ENCODE data around the gene NDUFS2.

GRCh38 chr1:161159913-161160243 is 42.3 kb upstream of the NDUFS2 start:
- TF ChIP-seq ZNF696 (CRISPR knock-in tag; conservative IDR thresholded peaks at IDR 0.05) (no peak), NR3C1 (CRISPR knock-in tag; IDR thresholded peaks at IDR 0.05) (no peak), POLR2A (conservative IDR thresholded peaks at IDR 0.05) (no peak), SIN3A (IDR thresholded peaks at IDR 0.05; ENCODE audit: borderline replicate concordance in 2 of 2, control insufficient read depth in 1 of 2, low read depth in 2 of 2, low read length in 2 of 2) (no peak), BRF1 (IDR thresholded peaks at IDR 0.05; ENCODE audit: borderline replicate concordance, extremely low read depth, insufficient read length) (no peak), CTCF (IDR thresholded peaks at IDR 0.05 in 2 of 3, conservative IDR thresholded peaks at IDR 0.05 in 1 of 3; ENCODE audit: insufficient read depth in 2 of 3, low read depth in 1 of 3, low read length in 3 of 3) (no peak), TAF1 (IDR thresholded peaks at IDR 0.05; ENCODE audit: control insufficient read depth, extremely low read depth, insufficient read depth, low read length, severe bottlenecking) (no peak), ZNF24 (IDR thresholded peaks at IDR 0.05) (no peak), ZNF780A (CRISPR knock-in tag; IDR thresholded peaks at IDR 0.05) (no peak), EP300 (IDR thresholded peaks at IDR 0.05; ENCODE audit: low read length) (no peak), EZH2 (IDR thresholded peaks at IDR 0.05; ENCODE audit: borderline replicate concordance, low read depth, low read length) (no peak)
